GM12872 (cell line): ENCODE results near the gene ARNT2.

Experiments used
- CTCF ChIP-seq: IDR thresholded peaks from 3 replicates; pipeline ENCODE4 v1.5.1; 2011; ENCODE audit warnings: low read depth, mild to moderate bottlenecking, low read length, moderate library complexity; ENCODE audit not compliant: insufficient read depth

Gene ARNT2

GRCh38 chr15:80442728-80443403, 38.7 kb downstream of the ARNT2 start:
- TF ChIP-seq CTCF: no peak

GRCh38 chr15:80444680-80445251, 40.6 kb downstream of the ARNT2 start:
- TF ChIP-seq CTCF: no peak

- no peak for TF ChIP-seq CTCF
Measured at GRCh38 chr15:80445300-80446041, 41.3 kb downstream of the ARNT2 start.

GRCh38 chr15:80447077-80447476, 42.9 kb downstream of the ARNT2 start:
- no peak for TF ChIP-seq CTCF

GRCh38 chr15:80449825-80450224, 45.6 kb downstream of the ARNT2 start:
- TF ChIP-seq CTCF: no peak

GRCh38 chr15:80450811-80451321, 46.7 kb downstream of the ARNT2 start:
- TF ChIP-seq CTCF: no peak

- no peak for TF ChIP-seq CTCF
Measured at GRCh38 chr15:80452166-80452565, 48.0 kb downstream of the ARNT2 start.
